Activated naive CD8-positive, alpha-beta T cell treated with anti-CD3 and anti-CD28 coated beads, Interleukin-2, amount 10 ng/mL, durations not matched to agents 7 days and 5 days (primary cell): ENCODE results near the gene TRPV6. TPM values are rescaled to one million over a fixed set of nuclear protein-coding genes. Genes with fewer than 3 reads are reported as not detected.

ENCODE experiments used
- ATAC-seq: fragments of 150-1000 bp; cut with Tn5 transposase; one replicate; pipeline ENCODE4 v1.10.0; 2021; ENCODE audit warnings: low read depth, moderate library complexity
- POLR2A ChIA-PET: fragments of 350-600 bp; sonication (Branson Sonifier 250); formaldehyde crosslinking; loops from one replicate; lab custom pipeline; 2021; ENCODE audit warnings: antibody characterized with exemption; lab: Charles Lee
- DNase-seq: peaks from one replicate; pipeline ENCODE4 v3.0.0; 2021
- H3K27ac Mint-ChIP-seq: one replicate; pipeline ENCODE4 v1.8.0; 2022; ENCODE audit warnings: mild to moderate bottlenecking, mixed read lengths
- H3K27me3 Mint-ChIP-seq: one replicate; pipeline ENCODE4 v1.8.0; 2022; ENCODE audit warnings: mild to moderate bottlenecking, moderate library complexity, mixed read lengths
- H3K36me3 Mint-ChIP-seq: one replicate; pipeline ENCODE4 v1.8.0; 2021; ENCODE audit warnings: mild to moderate bottlenecking, mixed read lengths
- H3K4me1 Mint-ChIP-seq: one replicate; pipeline ENCODE4 v1.8.0; 2021; ENCODE audit warnings: mixed read lengths
- H3K4me3 Mint-ChIP-seq: one replicate; pipeline ENCODE4 v1.8.0; 2022; ENCODE audit warnings: mild to moderate bottlenecking, moderate library complexity, mixed read lengths
- H3K9me3 Mint-ChIP-seq: one replicate; pipeline ENCODE4 v1.8.0; 2021; ENCODE audit warnings: mixed read lengths
- total RNA-seq, 2 experiments: library from RNA; stranded (reverse); gene quantifications; one replicate each; pipeline ENCODE4 v1.2.3, GENCODE V29; 2021

The TRPV6 gene
- total RNA-seq, 2 experiments from 2014 or later = not detected

DNA sequence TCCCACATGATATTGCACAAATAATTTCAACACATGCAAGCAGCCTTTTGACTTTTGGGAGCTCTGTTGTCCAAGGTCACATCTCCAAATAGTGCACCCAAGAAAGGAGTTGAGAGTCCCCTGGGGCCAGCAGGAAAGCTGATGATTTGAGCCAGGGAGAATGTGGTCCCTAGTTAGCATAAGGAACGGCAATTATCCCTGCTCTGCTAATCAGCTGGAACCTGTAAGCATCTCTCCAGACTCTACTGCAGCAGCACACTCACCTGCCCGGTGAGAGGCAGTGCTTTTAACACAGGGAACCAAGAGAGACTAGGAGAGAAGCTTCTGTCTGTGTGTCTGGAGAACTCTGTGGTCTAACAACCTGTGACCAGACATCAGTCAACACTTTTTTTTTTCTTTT lies 31.0 kb upstream of the TRPV6 start:
- Mint-ChIP-seq H3K27ac (no peak overlapping the region), H3K9me3 (no peaks in the 10 kb centered on the region), H3K4me1 (no peaks in the 10 kb centered on the region), H3K4me3 (no peak overlapping the region), H3K27me3 (peaks cover 15% of the 10 kb centered on the region), H3K36me3 (no peaks in the 10 kb centered on the region)
- POLR2A ChIA-PET = no interaction called here
- ATAC-seq (no peak), DNase-seq (no peak)

DNA sequence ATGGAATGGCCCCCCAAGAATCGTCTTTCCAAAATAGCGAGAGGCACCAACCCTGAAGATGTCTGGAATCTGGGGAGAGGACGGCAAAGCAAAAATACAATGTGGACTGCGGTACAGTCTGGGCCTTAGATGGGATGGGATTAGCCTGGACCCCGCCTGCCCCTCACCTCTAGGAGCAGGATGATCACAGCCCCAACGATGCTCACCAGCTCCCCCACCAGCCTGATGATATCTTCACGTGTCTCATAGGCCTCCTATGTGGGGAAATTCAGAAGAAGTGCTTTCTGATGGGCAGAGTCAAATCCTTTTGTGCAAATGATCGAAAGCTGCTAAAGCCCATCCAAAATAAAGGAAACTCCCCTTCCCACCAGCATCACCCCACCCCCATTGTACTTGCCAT lies 29.8 kb upstream of the TRPV6 start:
- POLR2A ChIA-PET = no interaction called here
- Mint-ChIP-seq H3K9me3 (no peaks in the 10 kb centered on the region), H3K27me3 (peaks cover 18% of the 10 kb centered on the region), H3K27ac (no peak overlapping the region), H3K4me3 (no peak overlapping the region), H3K36me3 (no peaks in the 10 kb centered on the region), H3K4me1 (no peaks in the 10 kb centered on the region)
- ATAC-seq (no peak), DNase-seq (no peak)

DNA sequence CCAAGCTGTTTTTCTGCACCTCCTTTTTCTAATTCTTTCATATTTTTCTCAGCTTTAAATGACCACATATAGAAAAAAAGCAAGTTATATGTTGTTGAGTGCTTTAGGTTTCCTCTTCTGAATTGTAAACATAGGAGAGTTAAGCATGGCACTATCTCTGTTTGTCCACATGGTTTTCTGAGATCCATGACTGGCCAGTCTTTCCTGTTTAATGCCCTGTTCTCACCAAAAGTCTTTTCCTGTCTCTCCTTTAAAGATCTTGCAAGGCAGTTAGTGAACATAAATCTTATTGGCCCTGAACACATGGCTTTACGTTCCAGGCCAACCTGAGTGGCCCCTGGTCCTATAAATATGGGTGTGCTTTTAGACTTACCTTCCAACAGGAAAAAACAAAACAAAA lies 28.6 kb upstream of the TRPV6 start:
- peaks cover 18% of the 10 kb centered on the region for H3K27me3 Mint-ChIP-seq
- no peaks in the 10 kb centered on the region for H3K9me3 Mint-ChIP-seq
- no peak overlapping the region for H3K4me3 Mint-ChIP-seq
- DNase-seq (no peak), ATAC-seq (no peak)
- no peaks in the 10 kb centered on the region for H3K36me3 Mint-ChIP-seq
- POLR2A ChIA-PET = no interaction called here
- H3K4me1 Mint-ChIP-seq = no peaks in the 10 kb centered on the region
- H3K27ac Mint-ChIP-seq = no peak overlapping the region

DNA sequence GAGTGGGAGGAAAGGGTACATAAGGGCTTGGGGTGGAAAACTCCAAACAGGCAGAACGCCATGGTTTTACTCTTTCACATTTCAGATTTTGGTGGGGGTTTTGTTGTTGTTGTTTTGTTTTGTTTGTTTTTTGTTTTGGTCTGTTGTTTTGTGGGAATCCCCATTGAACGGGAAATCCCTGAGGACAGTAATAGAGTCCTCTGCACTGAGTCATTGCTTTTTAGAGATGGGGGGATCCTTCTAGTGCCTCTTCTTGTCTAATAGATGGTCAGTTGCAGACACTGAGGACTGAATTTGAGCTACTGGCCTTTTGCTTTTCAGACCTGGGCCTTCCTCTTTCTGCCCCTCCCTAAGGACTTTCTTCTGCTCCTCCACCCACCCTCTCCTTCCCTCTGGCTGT lies 28.0 kb upstream of the TRPV6 start:
- Mint-ChIP-seq H3K4me3 (no peak overlapping the region), H3K36me3 (no peaks in the 10 kb centered on the region), H3K4me1 (no peaks in the 10 kb centered on the region), H3K27ac (no peak overlapping the region), H3K27me3 (peaks cover 15% of the 10 kb centered on the region), H3K9me3 (no peaks in the 10 kb centered on the region)
- DNase-seq (no peak), ATAC-seq (no peak)
- POLR2A ChIA-PET = no interaction called here

DNA sequence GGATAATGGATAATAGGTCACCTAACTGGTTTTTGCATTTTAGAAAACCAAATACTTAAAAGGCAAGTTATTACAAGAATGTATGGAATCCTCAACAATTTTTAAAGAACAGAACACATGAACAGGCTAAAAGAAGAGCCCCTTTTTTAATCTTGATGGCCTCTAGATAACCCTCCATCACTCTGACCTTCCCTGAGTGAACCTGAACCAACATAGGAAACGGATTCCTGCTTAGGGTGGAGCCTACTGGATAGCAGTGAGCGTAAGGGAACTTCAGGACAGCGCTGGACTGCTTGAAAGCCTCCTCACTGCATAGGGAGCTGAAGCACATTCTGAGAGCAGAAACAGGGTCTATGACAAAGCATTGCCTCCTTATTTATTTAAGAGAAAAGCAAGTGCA lies 27.5 kb upstream of the TRPV6 start:
- Mint-ChIP-seq H3K9me3 (no peaks in the 10 kb centered on the region), H3K27ac (no peak overlapping the region), H3K4me1 (no peaks in the 10 kb centered on the region), H3K4me3 (no peak overlapping the region), H3K36me3 (no peaks in the 10 kb centered on the region), H3K27me3 (peaks cover 15% of the 10 kb centered on the region)
- no peak for DNase-seq
- no peak for ATAC-seq
- POLR2A ChIA-PET = no interaction called here

DNA sequence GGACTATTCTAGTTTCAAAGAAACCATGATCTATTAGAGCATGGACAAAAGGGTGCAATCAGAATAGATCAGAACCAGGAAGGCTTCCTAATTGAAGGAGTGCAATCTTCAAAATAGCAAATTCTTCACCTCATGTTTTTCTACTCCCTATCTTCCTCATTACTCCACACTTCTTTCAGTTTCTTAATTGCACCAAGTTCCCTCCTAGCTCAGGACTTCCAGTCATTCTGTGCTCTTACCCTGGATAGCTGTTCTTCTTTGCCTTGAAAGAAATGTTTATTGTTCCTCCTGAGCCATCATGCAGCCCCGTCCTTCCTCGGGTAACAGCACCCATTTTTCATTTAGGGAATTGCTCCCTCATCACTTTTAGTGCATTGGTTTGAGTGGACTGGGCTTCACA lies 24.9 kb upstream of the TRPV6 start:
- peaks cover 14% of the 10 kb centered on the region for H3K27me3 Mint-ChIP-seq
- H3K4me3 Mint-ChIP-seq = no peak overlapping the region
- H3K36me3 Mint-ChIP-seq = no peaks in the 10 kb centered on the region
- no peak overlapping the region for H3K27ac Mint-ChIP-seq
- no peaks in the 10 kb centered on the region for H3K9me3 Mint-ChIP-seq
- POLR2A ChIA-PET = no interaction called here
- no peaks in the 10 kb centered on the region for H3K4me1 Mint-ChIP-seq
- ATAC-seq (no peak), DNase-seq (no peak)

DNA sequence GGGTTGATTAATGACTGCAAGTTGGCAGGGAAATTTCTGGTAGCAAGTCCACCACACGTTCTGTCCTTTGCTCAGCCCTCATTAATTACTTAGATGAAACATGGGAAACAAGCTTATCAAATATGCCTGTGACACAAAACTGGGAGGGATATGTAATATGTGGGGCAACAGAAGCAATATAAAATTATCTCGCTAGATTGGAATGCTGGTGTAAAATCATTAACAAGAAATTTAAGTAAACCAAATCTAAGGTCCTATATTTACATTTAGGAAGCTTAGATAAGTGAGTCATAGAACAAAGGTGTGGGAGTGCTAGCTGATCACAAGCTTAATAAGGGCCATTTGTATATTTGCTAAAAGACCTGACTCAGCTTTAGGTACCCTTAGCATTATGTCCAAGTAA lies 24.5 kb upstream of the TRPV6 start:
- Mint-ChIP-seq H3K9me3 (no peaks in the 10 kb centered on the region), H3K4me3 (no peak overlapping the region), H3K27me3 (peaks cover 14% of the 10 kb centered on the region), H3K36me3 (no peaks in the 10 kb centered on the region), H3K4me1 (no peaks in the 10 kb centered on the region), H3K27ac (no peak overlapping the region)
- no peak for DNase-seq
- POLR2A ChIA-PET = no interaction called here
- no peak for ATAC-seq

DNA sequence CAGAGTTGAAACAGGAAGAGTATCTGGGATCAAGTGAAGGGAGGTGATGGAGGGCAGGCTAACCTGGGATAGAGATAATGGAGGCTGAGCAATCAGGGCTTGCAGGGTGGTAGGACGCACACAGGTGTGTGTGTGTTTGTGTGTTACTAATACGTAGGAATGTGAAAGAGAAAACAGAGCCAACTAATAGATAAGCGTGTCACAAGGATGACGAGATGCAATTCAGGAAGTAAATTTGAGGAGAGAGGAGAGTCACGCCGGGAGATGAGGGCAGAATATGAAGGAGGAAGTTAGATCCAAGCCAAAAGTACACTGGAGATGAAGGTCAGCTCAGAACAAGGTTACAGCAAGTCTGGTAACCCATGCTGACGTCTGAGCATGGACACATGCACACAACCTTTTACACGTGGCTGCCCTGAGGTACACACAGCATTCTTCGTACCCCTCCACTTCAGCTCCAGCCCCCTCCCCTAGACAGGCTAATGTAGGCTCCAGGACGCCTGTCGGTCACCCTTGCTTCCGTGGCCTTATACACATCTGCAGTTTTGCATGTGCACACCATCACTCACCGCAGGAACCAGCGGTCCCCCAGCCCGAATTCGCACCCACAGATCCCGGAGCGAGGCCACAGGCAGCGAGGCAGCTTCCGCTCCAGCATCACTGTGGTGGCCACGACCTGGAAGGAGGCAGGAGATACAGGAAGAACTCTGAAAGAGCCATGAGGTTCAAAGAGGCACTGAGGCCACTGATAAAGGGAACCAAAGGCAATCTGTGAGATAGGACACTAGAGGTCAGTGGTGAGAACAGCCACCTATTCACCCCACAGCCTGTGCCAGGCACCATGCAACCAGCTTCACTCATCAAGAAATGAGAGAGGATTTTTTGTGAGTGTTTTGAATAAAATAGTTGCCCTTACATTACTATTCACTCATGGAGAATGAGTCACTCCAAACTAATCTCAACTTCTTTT lies 23.7 kb upstream of the TRPV6 start:
- Mint-ChIP-seq H3K36me3 (no peaks in the 10 kb centered on the region), H3K27me3 (peaks cover 10% of the 10 kb centered on the region), H3K4me3 (no peak overlapping the region), H3K9me3 (no peaks in the 10 kb centered on the region), H3K27ac (no peak overlapping the region), H3K4me1 (no peaks in the 10 kb centered on the region)
- DNase-seq (no peak), ATAC-seq (no peak)
- POLR2A ChIA-PET = no interaction called here

DNA sequence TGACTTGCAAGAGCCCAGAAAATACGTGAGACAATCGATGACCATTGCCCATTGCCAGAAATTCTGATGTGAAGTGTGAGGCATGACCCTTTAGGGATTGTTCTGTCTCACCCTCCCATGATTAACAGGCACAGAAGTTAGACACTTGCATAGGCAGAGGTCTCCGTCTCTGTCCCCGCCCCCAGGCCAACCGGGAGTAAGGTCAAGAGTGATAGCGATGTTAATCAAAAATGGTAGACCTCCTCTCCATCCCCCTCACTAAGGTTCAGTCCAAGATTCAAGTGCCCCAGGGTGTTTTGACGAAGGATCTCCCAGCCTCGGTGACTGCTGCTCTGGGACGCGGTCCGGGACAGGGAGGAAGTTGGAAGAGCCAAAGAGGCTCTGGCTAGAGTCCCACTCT lies 22.7 kb upstream of the TRPV6 start:
- ATAC-seq (no peak), DNase-seq (no peak)
- Mint-ChIP-seq H3K4me1 (no peaks in the 10 kb centered on the region), H3K27me3 (peaks cover 10% of the 10 kb centered on the region), H3K27ac (no peak overlapping the region), H3K4me3 (no peak overlapping the region), H3K9me3 (no peaks in the 10 kb centered on the region), H3K36me3 (no peaks in the 10 kb centered on the region)
- POLR2A ChIA-PET = no interaction called here

DNA sequence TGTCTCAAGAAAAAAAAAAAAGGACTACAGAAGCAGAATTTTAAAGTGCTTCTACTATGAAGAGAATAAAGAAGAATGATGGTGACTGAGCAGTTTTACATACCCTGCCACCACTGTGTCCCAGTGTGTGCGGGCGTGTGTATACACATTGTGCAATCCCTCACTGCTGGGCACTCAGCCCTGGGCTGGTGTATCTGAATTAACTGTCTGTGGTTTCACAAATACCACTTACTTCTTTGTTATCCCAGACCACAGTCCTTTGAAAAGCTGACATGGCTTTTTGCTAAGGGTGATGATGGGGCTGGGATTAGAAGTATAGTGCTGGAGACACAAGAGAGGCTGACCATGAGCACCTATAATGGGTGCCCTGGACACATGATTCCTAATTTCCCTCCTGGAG lies 21.1 kb upstream of the TRPV6 start:
- no peaks in the 10 kb centered on the region for H3K4me1 Mint-ChIP-seq

DNA sequence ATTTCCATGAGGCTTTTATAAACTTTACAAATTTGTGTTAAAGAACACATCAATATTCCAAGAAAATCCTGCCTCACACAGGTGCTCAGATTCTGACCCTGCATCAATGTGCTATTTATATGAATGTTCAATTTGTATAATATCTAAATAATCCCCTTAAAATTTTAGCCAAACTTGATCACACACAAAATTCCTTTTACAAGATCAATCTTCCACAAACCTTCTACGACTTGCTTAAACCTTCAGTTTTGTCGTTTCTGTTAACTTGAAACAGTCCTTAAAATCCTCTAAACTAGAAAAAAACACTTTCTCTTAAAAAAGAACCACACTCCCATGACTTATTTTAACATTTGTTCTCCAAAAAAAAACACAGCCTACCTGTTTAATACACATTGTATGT lies 20.2 kb upstream of the TRPV6 start:
- no peaks in the 10 kb centered on the region for H3K4me1 Mint-ChIP-seq
- POLR2A ChIA-PET = no interaction called here

More for the DNA sequence above, 21.1 kb upstream of the TRPV6 start:
- Mint-ChIP-seq H3K4me3 (no peak overlapping the region), H3K9me3 (peaks cover 2% of the 10 kb centered on the region), H3K27me3 (peaks cover 16% of the 10 kb centered on the region), H3K27ac (no peak overlapping the region), H3K36me3 (no peaks in the 10 kb centered on the region)
- ATAC-seq = no peak
- DNase-seq = no peak
- POLR2A ChIA-PET = no interaction called here

DNA sequence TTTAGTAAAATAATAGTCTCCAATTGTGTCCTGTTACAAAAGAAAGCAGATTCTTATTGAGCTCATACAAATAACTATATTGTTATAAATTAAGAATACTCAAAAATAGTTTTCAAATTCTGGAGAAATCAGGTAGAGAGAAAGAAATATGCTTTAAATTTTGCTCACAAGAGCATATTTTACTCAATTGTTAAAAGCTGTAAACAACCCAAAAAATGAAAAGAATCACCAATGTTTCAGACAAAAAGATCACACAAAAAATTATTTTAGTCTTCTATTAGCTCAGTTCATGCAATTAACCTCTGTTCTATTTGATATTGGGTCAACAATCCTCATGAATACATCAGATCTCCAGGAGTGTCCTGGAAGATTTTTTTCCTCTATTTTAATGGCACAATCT lies 18.6 kb upstream of the TRPV6 start:
- no peak overlapping the region for H3K27ac Mint-ChIP-seq
- peaks cover 2% of the 10 kb centered on the region for H3K9me3 Mint-ChIP-seq
- no peak for DNase-seq
- no peak overlapping the region for H3K4me3 Mint-ChIP-seq
- POLR2A ChIA-PET = no interaction called here
- H3K4me1 Mint-ChIP-seq = no peaks in the 10 kb centered on the region
- ATAC-seq = no peak
- H3K36me3 Mint-ChIP-seq = no peaks in the 10 kb centered on the region
- H3K27me3 Mint-ChIP-seq = peaks cover 11% of the 10 kb centered on the region

More for the DNA sequence above, 20.2 kb upstream of the TRPV6 start:
- Mint-ChIP-seq H3K27ac (no peak overlapping the region), H3K4me3 (no peak overlapping the region), H3K9me3 (peaks cover 2% of the 10 kb centered on the region), H3K27me3 (peaks cover 14% of the 10 kb centered on the region), H3K36me3 (no peaks in the 10 kb centered on the region)
- DNase-seq (no peak), ATAC-seq (no peak)

DNA sequence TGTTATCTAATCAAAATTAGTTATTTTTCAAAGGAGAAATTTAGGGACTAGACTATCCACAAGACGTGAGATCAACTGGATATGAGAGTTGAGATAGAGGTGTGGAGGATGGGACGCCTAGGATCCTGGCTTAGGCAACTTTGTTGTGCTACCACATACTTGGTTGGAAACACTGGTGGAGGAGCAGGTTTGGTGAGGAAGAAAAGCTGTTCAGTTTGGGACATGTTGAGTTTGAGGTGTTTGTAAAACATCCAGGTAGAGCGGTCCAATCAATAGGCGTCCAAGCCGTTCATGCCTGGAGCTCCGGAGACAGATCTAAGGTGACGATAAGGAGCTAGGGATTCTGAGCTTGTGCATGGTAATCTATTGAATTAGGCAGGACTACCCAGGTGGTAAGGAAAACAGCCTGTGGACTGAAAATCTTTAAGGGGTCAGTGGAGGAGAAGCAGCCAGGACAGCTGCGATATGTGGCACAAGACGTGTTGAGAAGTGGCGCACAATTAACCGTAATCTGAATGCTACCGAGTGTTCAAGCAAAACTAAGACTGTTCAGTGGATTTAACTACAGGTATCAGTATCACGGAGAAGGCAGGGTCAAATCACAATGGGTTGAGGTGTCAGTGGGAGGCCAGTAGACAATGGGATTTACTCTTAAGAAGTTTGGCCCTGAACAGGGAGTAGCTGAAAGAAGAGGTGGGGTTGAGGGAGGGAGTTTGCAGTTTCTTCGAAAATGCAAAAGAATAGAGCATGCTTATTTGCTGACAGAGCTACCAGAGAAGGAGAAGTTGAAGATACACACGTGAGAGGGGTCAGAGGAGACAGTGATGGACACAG lies 16.1 kb upstream of the TRPV6 start:
- Mint-ChIP-seq H3K4me3 (no peak overlapping the region), H3K27me3 (peaks cover 15% of the 10 kb centered on the region), H3K4me1 (no peaks in the 10 kb centered on the region), H3K36me3 (no peaks in the 10 kb centered on the region), H3K9me3 (peaks cover 2% of the 10 kb centered on the region), H3K27ac (no peak overlapping the region)
- POLR2A ChIA-PET = no interaction called here
- DNase-seq = no peak
- no peak for ATAC-seq

DNA sequence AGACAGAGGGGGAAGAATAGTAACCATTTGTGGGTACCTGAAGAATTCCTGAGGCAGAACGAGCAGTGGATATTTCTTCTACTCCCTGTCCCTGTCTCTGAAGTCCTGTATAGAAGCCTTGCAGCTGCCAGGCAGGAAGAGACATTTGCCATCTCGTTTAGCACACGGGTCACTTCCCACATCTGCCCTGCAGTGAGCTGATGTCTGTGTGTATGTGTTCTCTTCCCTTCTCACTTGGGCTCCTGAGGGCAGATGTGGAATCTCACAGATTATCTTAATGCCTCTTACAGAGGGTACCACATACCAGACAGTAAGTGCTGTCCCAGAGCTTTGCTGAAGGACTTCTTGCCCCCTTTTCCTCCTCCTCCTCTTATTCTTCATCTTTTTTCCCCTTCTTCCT lies 14.1 kb upstream of the TRPV6 start:
- POLR2A ChIA-PET = no interaction called here
- peaks cover 2% of the 10 kb centered on the region for H3K9me3 Mint-ChIP-seq

More for the DNA sequence above, 14.1 kb upstream of the TRPV6 start:
- H3K4me3 Mint-ChIP-seq = no peak overlapping the region
- ATAC-seq = no peak
- H3K36me3 Mint-ChIP-seq = no peaks in the 10 kb centered on the region
- DNase-seq = no peak
- no peak overlapping the region for H3K27ac Mint-ChIP-seq
- H3K27me3 Mint-ChIP-seq = peaks cover 16% of the 10 kb centered on the region
- no peaks in the 10 kb centered on the region for H3K4me1 Mint-ChIP-seq
